Vagina (tissue), 2 donors: ENCODE data around the gene SDCCAG8. TPM values are rescaled to one million over a fixed set of nuclear protein-coding genes. Genes with fewer than 3 reads are reported as not detected.
A peak's percentile ranks its signal among the peaks of the same experiment; 100 is the strongest.

Experiments
- DNase-seq, 2 donors: peaks; one replicate each; pipeline ENCODE4 v3.0.0-alpha.2; 2017; ENCODE audit errors: extremely low spot score in 2 of 2
- H3K27ac ChIP-seq: fragments of 200-600 bp; sonication (generic); one replicate; pipeline ENCODE4 v1.5.1; 2019
- H3K27me3 ChIP-seq: fragments of 200-600 bp; sonication (generic); one replicate; pipeline ENCODE4 v1.5.1; 2019
- H3K36me3 ChIP-seq, 2 donors: fragments of 200-600 bp; sonication (generic); one replicate each; pipeline ENCODE4 v1.5.1; 2017 to 2019
- H3K4me1 ChIP-seq: fragments of 200-600 bp; sonication (generic); one replicate; pipeline ENCODE4 v1.5.1; 2019
- H3K4me3 ChIP-seq, 2 donors: fragments of 200-600 bp; sonication (generic); 1 replicate in 1 of 2; 2 replicates in 1 of 2; pipeline ENCODE4 v1.5.1; 2016 to 2019
- H3K9me3 ChIP-seq: fragments of 200-600 bp; sonication (generic); one replicate; pipeline ENCODE4 v1.5.1; 2019
- CTCF ChIP-seq, 3 experiments: fragments of 450-650 bp in 2 of 3; fragments of 200-600 bp in 1 of 3; sonication (generic) in 1 of 3; IDR thresholded peaks; one replicate each; pipeline ENCODE4 v1.5.1; 2017 to 2019; ENCODE audit warnings: antibody characterized with exemption in 3 of 3, mild to moderate bottlenecking in 2 of 3, moderate library complexity in 2 of 3
- POLR2A ChIP-seq, 2 donors: fragments of 450-650 bp; IDR thresholded peaks; one replicate each; pipeline ENCODE4 v1.6.1; 2017; ENCODE audit warnings: antibody characterized with exemption in 2 of 2, mild to moderate bottlenecking in 2 of 2, moderate library complexity in 2 of 2
- POLR2AphosphoS5 ChIP-seq, 2 donors: sonication (generic); formaldehyde crosslinking; IDR thresholded peaks; one replicate each; pipeline ENCODE4 v1.9.0; 2017; ENCODE audit warnings: antibody characterized with exemption in 2 of 2, mild to moderate bottlenecking in 2 of 2, low read depth in 1 of 2; ENCODE audit not compliant: insufficient read depth in 1 of 2
- intact Hi-C: fragments of 100-400 bp; cut with DNase I; formaldehyde crosslinking; loops from one replicate; pipeline ENCODE4 v1.15.1; 2023
- total RNA-seq: library from RNA; depleted of rRNA; stranded (reverse); fragments of >200 nt; gene quantifications from one replicate; pipeline ENCODE4 v1.2.3, GENCODE V29; 2016

Gene SDCCAG8
- total RNA-seq, 1 donor from 2014 or later: 31.2 TPM

DNA sequence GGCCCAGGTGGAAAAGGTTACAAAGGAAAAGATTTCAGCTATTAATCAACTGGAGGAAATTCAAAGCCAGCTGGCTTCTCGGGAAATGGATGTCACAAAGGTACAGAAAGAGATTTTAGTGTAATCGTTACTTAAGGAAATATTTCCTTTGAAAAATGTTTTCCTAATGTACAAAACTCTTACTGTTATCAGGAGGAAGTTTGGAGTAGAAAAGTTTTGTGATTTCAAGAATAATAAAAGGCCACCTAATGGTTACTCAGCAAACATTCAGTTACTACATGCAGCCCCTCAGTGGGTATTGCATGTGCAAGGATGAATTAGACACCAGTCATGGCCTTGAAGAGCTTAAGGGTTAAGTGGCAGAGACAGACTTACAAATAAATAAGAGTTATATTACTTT is 85.2 kb downstream of the SDCCAG8 start:
- TF ChIP-seq CTCF (IDR thresholded peaks at IDR 0.05): no peak
- no peak for TF ChIP-seq POLR2A (IDR thresholded peaks at IDR 0.05)
- TF ChIP-seq POLR2AphosphoS5 (IDR thresholded peaks at IDR 0.05; ENCODE audit: insufficient read depth in 1 of 2, low read depth in 1 of 2): no peak
- H3K9me3 ChIP-seq: no peaks in the 10 kb centered on the region
- intact Hi-C loops: no loop called here
- H3K4me3 ChIP-seq: no peak overlapping the region
- H3K27me3 ChIP-seq: no peaks in the 10 kb centered on the region
- no peaks in the 10 kb centered on the region for H3K4me1 ChIP-seq
- H3K27ac ChIP-seq: no peak overlapping the region
- DNase-seq: no peak
- no peaks in the 10 kb centered on the region for H3K36me3 ChIP-seq

GRCh38 chr1:243343970-243344937 is 88.4 kb downstream of the SDCCAG8 start:
- H3K27ac ChIP-seq: no peak overlapping the region
- no peak for DNase-seq
- H3K36me3 ChIP-seq: no peaks in the 10 kb centered on the region
- peak in 1 of 2 donors; percentile 35 for TF ChIP-seq POLR2AphosphoS5 (IDR thresholded peaks at IDR 0.05; ENCODE audit: insufficient read depth in 1 of 2, low read depth in 1 of 2)
- TF ChIP-seq CTCF (IDR thresholded peaks at IDR 0.05): peak; percentile 47 to 65 (median 64)
- no peak for TF ChIP-seq POLR2A (IDR thresholded peaks at IDR 0.05)
- no peaks in the 10 kb centered on the region for H3K9me3 ChIP-seq
- H3K27me3 ChIP-seq: no peaks in the 10 kb centered on the region
- intact Hi-C loops: no loop called here
- H3K4me1 ChIP-seq: no peaks in the 10 kb centered on the region
- no peak overlapping the region for H3K4me3 ChIP-seq

DNA sequence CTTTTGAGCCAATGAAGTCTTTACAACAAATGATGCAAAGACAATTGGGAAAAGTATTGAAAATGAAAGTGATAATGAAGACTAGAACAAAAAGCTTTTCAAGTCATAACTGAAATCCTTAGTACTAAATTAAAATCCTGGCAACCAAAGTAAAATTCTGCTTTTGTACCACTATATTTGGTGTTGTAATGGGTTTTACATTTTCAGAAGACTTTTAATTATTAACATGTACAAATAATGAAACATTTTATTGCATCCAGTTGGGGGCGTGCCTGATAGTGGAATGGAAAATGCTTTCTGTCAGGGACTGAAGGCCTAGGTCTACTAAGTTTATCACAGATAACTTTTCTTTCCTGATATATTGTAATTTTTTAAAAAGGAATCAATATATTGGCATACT is 89.4 kb downstream of the SDCCAG8 start:
- H3K36me3 ChIP-seq: no peaks in the 10 kb centered on the region
- no peak overlapping the region for H3K4me3 ChIP-seq
- H3K4me1 ChIP-seq: no peaks in the 10 kb centered on the region
- H3K9me3 ChIP-seq: no peaks in the 10 kb centered on the region
- no peak for TF ChIP-seq POLR2AphosphoS5 (IDR thresholded peaks at IDR 0.05; ENCODE audit: insufficient read depth in 1 of 2, low read depth in 1 of 2)
- TF ChIP-seq CTCF (IDR thresholded peaks at IDR 0.05): no peak
- TF ChIP-seq POLR2A (IDR thresholded peaks at IDR 0.05): no peak
- no peak overlapping the region for H3K27ac ChIP-seq
- no peaks in the 10 kb centered on the region for H3K27me3 ChIP-seq
- intact Hi-C loops: no loop called here
- DNase-seq: no peak

DNA sequence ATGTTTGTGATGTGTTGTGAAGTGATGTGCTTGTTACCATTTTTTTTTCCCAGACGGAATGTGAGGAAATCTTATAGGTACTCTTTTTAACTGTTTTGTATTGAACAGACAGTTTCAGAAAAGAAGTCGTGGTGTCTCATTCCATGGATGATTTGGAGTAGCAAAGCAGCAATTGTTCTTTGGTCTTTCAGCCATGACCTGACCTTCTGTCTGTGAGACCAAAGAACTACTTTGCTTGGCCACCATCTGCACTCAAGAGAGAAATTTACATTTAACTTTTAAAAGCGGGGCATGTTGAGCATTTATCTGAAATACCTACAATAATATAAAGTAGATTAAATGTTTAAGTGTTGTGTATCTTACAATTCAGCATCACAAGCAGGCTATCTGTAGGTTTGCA is 90.2 kb downstream of the SDCCAG8 start:
- DNase-seq: no peak
- no peak overlapping the region for H3K4me3 ChIP-seq
- H3K27ac ChIP-seq: no peak overlapping the region
- intact Hi-C loops: loop anchor here (2.0 kb wide), 1 partner anchor 927 kb away; no protein-coding TSS in a partner anchor
- TF ChIP-seq POLR2A (IDR thresholded peaks at IDR 0.05): no peak
- TF ChIP-seq CTCF (IDR thresholded peaks at IDR 0.05): no peak
- no peak for TF ChIP-seq POLR2AphosphoS5 (IDR thresholded peaks at IDR 0.05; ENCODE audit: insufficient read depth in 1 of 2, low read depth in 1 of 2)
- no peaks in the 10 kb centered on the region for H3K9me3 ChIP-seq
- no peaks in the 10 kb centered on the region for H3K4me1 ChIP-seq
- H3K36me3 ChIP-seq: no peaks in the 10 kb centered on the region
- H3K27me3 ChIP-seq: no peaks in the 10 kb centered on the region

DNA sequence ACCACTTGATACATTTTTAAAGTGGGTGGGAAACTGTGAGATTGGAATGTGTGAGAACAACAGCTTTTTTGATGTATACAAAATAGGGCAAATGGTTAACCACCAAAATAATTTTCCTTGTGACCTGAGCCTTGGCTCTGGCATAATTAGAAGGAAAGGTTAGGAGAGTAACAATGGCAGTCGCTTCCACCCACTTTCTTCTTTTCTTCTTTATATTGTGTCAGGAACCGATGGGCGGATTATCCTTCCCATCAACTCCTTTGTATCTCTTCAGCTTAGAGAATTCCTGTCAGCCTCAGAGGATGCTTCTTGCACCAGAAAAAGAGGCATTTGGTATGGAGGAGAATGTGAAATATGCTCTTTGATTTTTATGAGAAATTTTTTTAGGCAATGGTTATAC is 90.6 kb downstream of the SDCCAG8 start:
- DNase-seq: no peak
- no peak for TF ChIP-seq POLR2A (IDR thresholded peaks at IDR 0.05)
- Histone ChIP-seq H3K36me3 (no peaks in the 10 kb centered on the region), H3K4me1 (no peaks in the 10 kb centered on the region), H3K27me3 (no peaks in the 10 kb centered on the region), H3K9me3 (no peaks in the 10 kb centered on the region), H3K4me3 (no peak overlapping the region), H3K27ac (no peak overlapping the region)
- intact Hi-C loops: loop anchor here (2.0 kb wide), 1 partner anchor 926 kb away; no protein-coding TSS in a partner anchor
